Measurements from ENCODE around the gene CDIPT.
"Not testable (repeated sequence)": the region's sequence is repeated elsewhere in the genome, so short reads cannot be mapped to it uniquely, and the experiment has no call there.

CDIPT gene

DNA sequence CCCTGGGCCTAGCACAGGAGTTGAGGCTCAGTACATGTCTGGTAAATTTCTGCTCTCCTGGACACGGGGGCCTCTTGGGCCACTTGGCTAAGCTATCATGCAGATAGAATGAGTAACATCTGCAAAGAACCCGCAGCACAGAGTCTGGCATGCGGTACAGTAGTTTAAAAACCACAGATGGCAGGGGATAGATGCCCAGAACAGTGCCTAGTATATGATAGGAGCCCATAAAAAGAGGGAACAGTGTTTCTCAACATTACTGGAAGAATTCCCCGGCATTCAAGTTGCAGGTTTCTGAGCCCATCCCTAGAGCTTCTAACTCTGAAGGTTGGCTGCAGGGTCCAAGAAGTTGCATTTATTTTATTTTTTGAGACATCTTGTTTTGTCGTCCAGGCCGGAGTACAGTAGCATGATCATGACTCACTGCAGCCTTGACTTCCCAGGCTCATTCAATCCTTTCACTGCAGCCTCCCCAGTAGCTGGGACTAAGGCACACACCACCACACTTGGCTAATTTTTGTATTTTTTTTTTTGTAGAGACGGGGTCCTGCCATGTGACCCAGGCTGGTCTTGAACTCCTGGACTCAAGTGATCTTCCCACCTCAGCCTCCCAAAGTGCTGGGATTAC is 5.8 kb downstream of the CDIPT start:
- no peak for DNase-seq

DNA sequence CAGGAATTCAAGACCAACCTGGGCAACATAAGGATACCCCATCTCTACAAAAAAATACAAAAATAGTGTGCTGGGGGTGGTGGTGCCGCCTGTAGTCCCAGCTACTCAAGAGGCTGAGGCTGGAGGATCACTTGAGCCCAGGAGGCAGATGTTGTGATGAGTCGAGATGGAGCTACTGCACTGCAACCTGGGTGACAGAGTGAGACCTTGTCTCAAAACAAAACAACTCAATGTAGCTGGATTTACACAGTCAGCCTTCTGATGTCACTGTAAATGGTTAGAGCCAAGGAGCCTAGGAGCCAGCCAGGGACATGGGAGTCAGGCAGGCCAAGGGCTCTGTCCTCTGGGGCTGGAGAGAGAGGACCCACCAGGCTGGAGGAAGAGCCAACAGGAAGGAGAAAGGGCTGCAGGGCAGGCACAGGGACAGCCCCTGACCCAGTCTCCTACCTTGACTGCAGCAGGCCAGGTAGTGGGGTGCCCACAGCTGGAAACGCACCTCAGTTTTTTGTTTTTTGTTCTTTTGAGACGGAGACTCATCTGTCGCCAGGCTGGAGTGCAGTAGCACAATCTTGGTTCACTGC is 8.4 kb downstream of the CDIPT start:
- DNase-seq = no peak

DNA sequence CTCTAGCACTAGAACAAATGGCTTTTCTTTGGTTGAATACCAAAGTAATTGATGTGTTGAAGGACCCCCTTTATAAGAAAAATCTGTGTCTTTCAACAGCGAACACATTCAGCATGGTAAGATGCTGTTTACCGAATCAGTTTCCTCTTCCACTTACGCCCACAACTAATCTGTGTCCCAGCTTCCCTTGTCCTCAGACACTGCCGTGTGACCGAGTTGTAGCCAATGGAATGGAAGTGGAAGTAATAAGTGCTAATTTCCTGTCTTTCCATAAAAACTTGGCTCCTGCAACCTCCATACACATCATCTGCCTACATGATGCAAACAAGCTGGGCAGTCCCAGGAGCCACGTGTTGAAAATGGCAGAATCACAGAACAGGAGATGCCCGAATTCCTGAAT is 10.4 kb downstream of the CDIPT start:
- DNase-seq = no peak

DNA sequence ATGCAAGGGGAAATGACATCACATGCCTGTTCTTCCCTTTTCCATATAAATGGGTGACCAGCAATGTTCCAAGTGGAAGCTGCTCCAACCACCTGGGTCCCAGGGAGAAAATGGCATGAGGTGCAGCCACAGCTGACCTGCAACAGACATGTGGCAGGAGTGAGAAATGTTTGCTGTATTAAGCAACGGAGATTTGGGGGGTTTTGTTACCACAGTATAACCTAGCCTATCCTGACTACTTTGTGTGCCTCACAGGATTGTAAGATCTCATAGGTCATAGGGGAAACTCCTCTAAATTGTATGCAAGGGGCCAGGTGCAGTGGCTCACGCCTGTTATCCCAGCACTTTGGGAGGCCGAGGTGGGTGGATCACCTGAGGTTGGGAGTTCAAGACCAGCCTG is 12.0 kb downstream of the CDIPT start:
- no peak for DNase-seq

DNA sequence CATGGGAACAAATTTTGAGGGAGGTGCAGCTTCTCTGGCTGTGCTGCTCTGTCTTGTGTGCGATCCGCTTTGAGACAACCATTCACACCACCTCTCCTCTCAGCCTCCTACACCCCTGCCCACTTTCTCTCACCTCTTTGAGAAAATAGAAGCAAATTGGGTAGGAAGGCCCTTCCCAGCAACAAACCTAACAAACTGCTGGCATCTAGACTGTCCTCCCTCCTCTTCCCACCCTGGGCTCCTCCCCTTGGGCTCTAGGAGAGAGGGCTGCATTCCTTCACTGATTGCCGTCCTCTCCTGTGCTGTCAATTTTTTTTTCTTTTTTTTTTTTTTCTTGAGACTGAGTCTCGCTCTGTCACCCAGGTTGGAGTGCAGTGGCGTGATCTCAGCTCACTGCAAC is 13.5 kb downstream of the CDIPT start:
- no peak for DNase-seq

DNA sequence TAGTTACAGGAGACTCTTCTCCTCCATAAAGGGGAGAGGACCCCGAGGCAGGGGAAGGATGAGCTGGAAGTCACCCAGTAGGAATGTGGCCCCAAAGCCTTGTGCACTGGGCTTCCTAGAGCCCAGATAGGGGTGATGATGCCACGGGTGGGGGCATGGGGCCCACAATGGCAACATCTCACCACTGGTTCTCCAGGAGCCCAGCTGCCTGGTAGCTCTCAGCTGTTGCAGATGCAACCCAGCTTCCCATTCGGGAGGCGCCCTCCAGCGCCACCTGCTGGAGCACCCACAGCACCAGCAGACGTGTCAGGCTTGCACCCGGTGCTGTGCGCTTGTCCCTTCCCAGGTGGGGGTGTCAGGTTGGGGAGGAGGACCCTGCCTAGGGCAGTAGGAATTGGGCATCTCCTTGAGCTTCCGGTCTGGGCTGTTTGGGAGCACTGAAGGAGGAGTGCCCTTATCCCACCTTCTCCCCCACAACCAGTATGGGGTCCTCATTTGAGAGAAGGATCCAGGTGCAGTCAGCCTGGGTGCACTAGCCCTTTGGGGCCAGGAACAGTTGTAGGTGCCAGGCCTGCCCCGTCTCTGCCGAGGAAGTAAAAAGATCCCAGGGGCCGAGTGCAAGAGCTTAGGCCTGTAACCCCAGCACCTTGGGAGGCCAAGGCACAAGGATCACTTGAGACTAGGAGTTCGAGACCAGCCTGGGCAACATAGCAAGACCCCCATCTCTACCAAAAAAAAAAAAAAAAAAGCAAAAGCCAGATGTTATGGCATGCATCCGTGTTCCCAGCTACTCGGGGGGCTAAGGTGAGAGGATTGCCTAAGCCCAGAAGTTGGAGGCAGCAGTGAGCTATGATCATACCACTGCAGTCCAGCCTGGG is 14.4 kb downstream of the CDIPT start:
- peak; percentile 86 to 89 for DNase-seq

DNA sequence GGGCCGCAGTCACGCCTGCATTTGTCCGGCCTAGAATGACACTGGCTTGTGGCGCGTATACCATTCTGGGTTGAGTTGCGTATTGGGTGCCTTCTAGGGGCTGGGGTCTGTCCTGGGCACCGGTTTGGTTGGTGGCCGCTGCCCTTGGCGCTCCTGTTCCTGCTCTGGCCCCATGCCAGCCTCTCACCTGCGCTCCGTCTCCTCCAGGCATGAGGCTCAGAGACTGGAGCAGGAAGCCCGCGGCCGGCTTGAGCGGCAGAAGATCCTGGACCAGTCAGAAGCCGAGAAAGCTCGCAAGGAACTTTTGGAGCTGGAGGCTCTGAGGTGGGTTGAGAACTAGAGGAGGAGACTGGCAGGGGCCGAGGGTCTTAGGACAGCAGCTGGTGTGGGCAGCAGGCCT is 17.4 kb downstream of the CDIPT start:
- no peak for DNase-seq

DNA sequence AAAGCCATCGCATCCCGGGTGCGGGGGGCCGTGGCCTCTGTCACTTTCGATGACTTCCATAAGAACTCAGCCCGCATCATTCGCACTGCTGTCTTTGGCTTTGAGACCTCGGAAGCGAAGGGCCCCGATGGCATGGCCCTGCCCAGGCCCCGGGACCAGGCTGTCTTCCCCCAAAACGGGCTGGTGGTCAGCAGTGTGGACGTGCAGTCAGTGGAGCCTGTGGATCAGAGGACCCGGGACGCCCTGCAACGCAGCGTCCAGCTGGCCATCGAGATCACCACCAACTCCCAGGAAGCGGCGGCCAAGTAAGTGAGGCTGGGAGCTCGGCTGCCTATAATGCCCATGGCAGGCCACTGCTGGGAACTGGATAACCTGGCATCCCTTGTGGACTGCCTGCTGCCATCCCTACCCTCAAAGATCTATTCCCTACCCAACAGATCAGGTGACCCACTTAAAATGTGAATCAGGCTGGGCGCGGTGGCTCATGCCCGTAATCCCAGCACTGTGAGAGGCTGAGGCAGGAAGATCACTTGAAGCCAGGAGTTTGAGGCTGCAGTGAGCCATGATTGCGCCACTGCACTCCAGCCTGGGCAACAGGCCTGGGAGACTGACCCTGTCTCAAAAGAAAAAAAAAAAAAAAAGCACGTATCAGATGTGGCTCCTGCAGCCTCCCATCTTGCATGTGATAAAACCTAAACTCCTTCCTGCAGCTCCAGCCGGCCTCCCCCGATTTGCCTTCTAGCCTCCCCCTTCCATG is 18.3 kb downstream of the CDIPT start:
- no peak for DNase-seq

DNA sequence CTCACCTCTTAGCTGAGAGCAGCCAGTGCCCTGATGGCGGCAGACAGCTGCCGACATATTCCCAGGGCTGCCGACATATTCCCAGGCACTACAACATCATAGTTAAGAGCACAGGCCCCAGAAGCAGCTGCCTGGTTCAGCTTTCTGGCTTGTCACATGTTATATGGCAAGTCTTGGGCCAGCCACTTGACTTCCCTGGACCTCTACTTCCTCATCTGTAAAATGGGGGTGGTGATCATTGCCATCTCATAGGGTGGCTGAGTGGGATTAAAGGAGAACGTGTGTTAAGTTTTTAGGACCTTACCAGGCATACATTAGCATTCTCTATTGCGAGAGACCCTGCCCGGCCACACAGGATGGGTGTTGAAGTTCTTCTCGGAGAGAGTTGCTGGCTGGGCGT is 19.1 kb downstream of the CDIPT start:
- no peak for DNase-seq

DNA sequence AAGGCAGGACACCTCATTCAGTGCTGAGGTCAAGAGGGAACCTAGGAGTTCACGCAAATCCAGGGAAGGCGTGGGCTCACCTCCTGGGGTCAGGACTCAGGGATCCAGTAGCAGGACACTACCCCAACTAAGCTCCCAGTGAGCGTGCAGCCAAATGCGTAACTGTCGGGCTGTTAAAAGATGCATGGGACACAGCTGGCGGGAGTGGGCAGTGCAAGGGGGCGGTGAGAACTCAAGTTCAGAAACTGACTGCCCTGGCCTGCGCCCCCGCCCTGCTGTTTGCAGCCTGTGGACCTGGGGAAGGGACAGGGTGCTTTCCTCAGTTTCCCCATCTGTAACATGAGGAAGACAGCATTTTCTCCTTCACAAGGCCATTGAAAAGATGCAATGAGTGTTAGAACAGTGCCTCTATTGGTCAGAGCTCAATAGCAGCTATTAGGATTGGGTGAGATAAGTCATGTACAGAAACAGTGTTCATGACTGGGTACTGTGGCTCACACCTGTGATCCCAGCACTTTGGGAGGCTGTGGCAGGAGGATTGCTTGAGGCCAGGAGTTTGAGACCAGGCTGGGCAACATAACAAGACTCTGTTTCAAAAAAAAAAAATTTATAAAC is 20.2 kb downstream of the CDIPT start:
- no peak for DNase-seq

DNA sequence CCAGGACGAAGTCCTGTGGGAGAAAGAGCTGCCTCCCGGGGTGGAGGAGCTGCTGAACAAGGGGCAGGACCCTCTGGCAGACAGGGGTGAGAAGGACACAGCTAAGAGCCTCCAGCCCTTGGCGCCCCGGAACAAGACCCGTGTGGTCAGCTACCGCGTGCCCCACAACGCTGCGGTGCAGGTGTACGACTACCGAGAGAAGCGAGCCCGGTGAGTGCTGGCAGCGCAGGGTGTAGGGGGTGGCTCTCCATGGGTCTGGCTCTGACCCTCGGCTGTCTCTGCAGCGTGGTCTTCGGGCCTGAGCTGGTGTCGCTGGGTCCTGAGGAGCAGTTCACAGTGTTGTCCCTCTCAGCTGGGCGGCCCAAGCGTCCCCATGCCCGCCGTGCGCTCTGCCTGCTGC is 21.4 kb downstream of the CDIPT start:
- DNase-seq = no peak

DNA sequence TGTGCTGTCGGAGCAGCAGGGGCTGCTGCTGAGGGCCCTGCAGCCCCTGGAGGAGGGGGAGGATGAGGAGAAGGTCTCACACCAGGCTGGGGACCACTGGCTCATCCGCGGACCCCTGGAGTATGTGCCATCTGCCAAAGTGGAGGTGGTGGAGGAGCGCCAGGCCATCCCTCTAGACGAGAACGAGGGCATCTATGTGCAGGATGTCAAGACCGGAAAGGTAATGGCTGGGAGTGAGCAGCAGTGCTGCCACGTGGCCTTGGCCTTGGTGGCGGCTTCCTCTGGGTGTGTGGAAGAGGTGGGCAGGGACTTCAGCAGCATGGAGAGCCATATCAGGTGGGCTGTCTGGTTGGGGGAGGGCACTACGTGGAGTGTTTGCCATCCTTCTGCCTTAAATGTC is 22.8 kb downstream of the CDIPT start:
- DNase-seq = no peak

DNA sequence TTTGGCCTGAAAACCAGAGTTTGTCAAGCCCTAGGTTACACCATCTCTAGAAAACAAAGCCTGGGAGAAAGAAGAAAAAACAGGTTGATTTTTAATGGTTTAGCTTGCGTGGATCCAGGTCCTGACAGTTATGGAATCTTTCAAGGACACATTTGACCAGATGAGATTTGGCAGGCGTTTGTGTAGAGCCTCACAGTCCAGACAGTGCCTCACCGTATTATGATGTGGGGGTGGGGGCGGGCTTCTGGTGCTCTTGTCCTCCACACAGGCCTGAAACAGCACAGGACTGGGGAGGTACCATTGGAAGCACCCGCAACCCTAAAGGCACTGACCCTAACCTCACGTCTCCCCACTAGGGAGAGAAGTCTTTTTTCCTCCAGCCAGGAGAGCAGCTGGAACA is 23.2 kb downstream of the CDIPT start:
- no peak for DNase-seq

DNA sequence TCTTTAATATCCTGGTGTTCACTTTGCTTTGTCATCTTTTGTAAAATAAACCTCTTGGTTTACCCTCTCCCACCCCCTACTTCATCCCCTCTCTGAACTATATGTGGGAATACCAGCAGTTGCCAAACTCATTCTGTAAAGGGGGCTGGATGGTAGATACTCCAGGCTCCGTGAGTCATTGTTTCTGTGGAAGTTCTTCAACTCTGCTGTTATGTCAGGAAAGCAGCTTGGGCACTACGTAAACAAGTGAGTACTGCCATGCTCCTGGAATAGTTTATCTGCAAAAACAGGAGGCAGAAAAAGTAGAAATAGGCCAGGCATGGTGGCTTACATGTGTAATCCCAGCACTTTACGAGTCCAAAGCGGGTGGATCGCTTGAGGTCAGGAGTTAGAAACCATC is 25.2 kb downstream of the CDIPT start:
- no peak for DNase-seq

DNA sequence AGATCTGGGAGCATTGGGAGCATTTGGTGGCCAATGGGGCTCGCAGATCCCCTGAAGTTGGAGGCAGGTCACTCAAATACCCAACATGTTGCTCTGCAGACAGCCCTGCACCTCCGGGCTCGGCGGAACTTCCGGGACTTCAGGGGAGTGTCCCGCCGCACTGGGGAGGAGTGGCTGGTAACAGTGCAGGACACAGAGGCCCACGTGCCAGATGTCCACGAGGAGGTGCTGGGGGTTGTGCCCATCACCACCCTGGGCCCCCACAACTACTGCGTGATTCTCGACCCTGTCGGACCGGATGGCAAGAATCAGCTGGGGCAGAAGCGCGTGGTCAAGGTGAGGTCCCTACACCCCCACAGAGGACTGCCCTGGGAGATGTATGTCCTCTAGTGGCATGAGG is 26.4 kb downstream of the CDIPT start:
- no peak for DNase-seq

DNA sequence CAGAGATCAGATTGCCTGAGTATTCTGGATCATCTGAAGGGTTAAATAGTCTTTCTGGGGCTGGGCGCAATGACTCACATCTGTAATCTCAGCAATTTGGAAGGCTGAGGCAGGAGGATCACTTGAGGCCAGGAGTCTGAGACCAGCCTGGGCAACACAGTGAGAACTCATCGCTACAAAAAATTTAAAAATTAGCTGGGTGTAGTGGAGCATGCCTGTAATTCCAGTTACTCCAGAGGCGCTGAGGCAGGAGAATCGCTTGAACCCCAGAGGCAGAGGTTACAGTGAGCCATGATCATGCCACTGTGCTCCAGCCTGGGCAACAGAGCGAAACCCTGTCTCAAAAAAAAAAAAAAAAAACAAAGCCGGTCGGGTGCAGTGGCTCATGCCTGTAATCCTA is 27.1 kb downstream of the CDIPT start:
- no peak for DNase-seq

DNA sequence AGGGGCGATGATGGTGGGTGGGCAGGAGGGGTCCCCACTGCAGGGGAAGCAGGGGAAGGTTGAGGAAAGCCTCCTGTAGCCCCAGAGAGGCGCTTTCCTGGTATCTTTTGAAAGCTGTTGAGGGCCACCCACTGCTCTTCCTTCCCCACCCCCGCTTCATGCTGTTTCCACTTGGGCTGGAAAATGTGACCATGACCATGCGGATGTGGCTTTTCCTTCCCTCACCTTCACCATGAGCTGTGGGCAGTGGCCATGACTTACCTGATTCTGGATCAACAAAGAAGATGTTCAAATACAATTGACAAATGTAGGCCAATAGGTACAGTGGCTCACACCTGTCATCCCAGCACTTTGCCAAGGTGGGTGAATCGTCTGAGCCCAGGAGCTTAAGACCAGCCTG is 28.9 kb downstream of the CDIPT start:
- peak; percentile 38 to 52 for DNase-seq

DNA sequence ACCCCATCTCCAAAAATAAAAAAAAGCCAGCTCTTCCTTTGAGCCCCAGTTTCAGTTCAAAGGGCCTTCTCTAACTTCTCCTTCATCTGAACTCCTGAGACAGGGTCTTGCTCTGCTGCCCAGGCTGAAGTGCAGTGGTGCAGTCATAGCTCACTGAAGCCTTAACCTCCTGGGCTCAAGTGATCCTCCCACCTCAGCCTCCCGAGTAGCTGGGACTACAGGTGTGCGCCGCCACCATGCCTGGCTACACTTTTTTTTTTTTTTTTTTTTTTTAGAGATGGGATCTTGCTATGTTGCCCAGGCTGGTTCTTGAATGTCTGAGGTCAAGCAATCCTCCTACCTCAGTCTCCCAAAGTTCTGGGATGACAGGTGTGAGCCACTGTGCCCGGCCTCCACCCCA is 29.8 kb downstream of the CDIPT start:
- not testable (repeated sequence) for DNase-seq

DNA sequence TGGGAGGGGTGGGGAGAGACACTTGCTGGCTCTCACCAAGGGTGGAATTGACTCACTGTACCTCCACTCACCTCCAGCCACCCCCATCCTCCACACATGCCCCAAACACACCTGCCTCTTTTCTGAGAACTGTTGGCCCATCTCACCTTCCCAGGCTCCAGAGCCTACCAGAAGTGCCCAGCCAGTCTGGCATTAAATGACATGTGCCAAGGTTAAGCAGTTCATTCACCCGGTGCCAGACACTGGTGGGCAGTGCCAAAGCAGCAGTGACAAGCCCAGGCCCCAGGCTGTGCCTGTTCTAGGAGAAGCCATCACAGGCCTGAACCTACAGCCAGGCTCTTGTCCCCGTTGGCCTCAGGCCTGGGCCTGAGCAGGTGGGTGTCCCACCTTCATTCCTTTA is 31.5 kb downstream of the CDIPT start:
- DNase-seq = no peak

DNA sequence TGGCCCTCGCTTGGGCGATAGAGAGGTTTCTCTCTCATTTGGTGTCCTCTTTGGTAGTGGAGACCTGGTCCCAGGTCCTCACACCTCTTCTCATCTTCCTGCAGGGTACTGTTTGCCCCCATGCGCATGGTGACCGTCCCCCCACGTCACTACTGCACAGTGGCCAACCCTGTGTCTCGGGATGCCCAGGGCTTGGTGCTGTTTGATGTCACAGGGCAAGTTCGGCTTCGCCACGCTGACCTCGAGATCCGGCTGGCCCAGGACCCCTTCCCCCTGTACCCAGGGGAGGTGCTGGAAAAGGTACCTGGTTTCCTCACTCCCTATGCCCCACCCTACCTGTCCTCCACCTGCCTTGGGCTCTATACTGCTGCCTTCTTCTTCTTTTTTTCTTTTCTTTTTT is 32.3 kb downstream of the CDIPT start:
- no peak for DNase-seq

DNA sequence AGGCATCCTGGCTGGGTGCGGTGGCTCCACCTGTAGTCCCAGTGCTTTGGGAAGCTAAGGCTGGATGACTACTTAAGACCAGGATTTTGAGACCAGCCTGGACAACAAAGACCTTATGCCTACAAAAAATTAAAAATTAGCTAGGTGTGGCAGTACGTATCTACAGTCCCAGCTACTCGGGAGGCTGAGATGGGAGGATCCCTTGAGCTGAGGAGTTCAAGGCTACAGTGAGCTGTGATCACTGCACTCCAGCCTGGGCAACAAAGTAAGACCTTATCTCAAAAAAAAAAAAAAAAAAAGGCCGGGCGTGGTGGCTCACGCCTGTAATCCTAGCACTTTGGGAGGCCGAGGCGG is 36.7 kb downstream of the CDIPT start:
- no peak for DNase-seq

DNA sequence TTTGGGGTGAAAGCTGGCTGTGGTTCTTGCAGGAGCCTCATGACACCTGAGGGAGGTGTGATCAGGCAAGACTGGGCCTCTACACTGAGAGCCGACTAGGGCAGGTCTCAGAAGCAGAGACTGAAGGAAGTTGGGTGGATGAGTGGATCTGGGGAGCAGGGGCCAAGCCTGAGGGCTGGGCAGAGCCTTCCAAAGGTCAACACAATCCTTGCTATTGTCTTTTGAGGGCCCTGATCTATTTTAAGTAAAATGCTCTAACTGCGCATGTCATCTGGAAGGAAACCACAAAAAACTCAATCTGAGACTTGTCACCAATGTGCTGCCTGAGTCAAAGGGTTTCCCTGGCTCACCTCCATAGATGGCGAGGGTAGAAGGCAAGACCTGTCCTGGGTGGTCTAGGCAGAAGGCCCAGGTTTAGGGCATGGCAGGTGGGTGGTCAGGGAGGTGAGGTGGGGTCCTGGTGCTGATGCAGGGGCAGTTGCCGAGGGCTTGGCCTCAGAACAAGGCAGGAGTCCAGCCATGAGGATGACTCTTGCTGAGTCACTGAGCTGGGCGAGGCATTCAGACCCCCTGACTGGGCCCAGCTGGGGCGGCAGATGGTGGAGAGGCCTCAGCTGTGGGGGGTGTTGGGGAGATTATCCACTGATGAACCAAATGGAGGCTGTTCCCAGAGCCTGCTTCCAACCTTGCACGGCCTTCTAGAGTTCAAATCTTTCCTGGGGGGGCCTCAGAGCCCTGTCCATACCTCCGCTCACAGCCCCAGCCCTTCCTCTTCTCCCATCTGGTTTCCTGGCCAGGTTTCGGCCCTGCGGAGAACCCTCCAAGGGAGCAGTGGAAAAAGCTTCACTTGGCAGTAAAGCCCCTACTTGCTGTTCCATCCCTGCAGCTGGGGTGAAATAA is 37.6 kb downstream of the CDIPT start:
- DNase-seq = peak; percentile 56 to 65

All from activated CD4-positive, alpha-beta T cell treated with anti-CD3 and anti-CD28 coated beads, Interleukin-2, amount 50 U/mL, for 48 hours (primary cell).